ENCODE data around the gene GRID1. TPM values are rescaled to one million over a fixed set of nuclear protein-coding genes. Genes with fewer than 3 reads are reported as not detected.

Gene GRID1
- total RNA-seq, 1 experiment from 2014 or later: not detected

GRCh38 chr10:86359111-86359510 is 7.5 kb downstream of the GRID1 start:
- Mint-ChIP-seq H3K27ac (ENCODE audit: unreplicated experiment) (no peak overlapping the region), H3K4me1 (ENCODE audit: low read depth, unreplicated experiment) (no peaks in the 10 kb centered on the region), H3K9me3 (ENCODE audit: low read depth, unreplicated experiment) (no peaks in the 10 kb centered on the region), H3K27me3 (ENCODE audit: unreplicated experiment) (peaks cover 84% of the 10 kb centered on the region), H3K4me3 (ENCODE audit: low read depth, unreplicated experiment) (no peak overlapping the region), H3K36me3 (ENCODE audit: insufficient read depth, unreplicated experiment) (peaks cover 5% of the 10 kb centered on the region)
- CTCF ChIA-PET: no interaction called here
- BruUV-seq (replicated peaks): no TSS peak
- TF ChIP-seq, protein P1, sequence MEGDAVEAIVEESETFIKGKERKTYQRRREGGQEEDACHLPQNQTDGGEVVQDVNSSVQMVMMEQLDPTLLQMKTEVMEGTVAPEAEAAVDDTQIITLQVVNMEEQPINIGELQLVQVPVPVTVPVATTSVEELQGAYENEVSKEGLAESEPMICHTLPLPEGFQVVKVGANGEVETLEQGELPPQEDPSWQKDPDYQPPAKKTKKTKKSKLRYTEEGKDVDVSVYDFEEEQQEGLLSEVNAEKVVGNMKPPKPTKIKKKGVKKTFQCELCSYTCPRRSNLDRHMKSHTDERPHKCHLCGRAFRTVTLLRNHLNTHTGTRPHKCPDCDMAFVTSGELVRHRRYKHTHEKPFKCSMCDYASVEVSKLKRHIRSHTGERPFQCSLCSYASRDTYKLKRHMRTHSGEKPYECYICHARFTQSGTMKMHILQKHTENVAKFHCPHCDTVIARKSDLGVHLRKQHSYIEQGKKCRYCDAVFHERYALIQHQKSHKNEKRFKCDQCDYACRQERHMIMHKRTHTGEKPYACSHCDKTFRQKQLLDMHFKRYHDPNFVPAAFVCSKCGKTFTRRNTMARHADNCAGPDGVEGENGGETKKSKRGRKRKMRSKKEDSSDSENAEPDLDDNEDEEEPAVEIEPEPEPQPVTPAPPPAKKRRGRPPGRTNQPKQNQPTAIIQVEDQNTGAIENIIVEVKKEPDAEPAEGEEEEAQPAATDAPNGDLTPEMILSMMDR (IDR thresholded peaks at IDR 0.05; ENCODE audit: unreplicated experiment): no peak
- intact Hi-C loops (cut with micrococcal nuclease; ENCODE audit: unreplicated experiment): no loop called here
- DNase-seq: no peak

GRCh38 chr10:86357676-86358075 is 8.9 kb downstream of the GRID1 start:
- no TSS peak for BruUV-seq (replicated peaks)
- no peak overlapping the region for H3K4me3 Mint-ChIP-seq (ENCODE audit: low read depth, unreplicated experiment)
- H3K27me3 Mint-ChIP-seq (ENCODE audit: unreplicated experiment): peaks cover 71% of the 10 kb centered on the region
- no peaks in the 10 kb centered on the region for H3K36me3 Mint-ChIP-seq (ENCODE audit: insufficient read depth, unreplicated experiment)
- no peak overlapping the region for H3K27ac Mint-ChIP-seq (ENCODE audit: unreplicated experiment)
- CTCF ChIA-PET: no interaction called here
- H3K4me1 Mint-ChIP-seq (ENCODE audit: low read depth, unreplicated experiment): no peaks in the 10 kb centered on the region
- H3K9me3 Mint-ChIP-seq (ENCODE audit: low read depth, unreplicated experiment): no peaks in the 10 kb centered on the region
- TF ChIP-seq, protein P1 (IDR thresholded peaks at IDR 0.05; ENCODE audit: unreplicated experiment): no peak
- no peak for DNase-seq
- intact Hi-C loops (cut with micrococcal nuclease; ENCODE audit: unreplicated experiment): no loop called here

DNA sequence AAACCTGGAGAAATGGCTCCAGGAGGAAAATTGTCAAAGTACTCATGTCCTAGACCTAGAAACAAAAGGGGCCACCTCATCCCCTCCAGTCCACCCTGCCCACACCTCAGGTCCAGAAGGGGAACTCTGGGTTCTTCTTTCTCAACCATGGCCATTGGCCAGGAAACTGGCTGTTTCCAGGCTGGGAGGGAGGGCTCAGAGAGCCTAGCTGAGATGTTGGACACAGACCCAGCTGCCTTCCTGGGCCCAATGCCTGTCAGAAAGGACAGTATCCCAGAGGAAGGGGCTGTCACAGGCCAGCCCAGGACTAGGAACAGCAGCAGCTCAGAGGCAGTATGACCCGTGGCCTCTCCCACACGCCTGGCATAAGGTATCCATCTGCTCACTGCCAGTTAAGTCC is 9.6 kb downstream of the GRID1 start:
- TF ChIP-seq, protein P1 (IDR thresholded peaks at IDR 0.05; ENCODE audit: unreplicated experiment): no peak

GRCh38 chr10:86356296-86356695 is 10.3 kb downstream of the GRID1 start:
- no peaks in the 10 kb centered on the region for H3K9me3 Mint-ChIP-seq (ENCODE audit: low read depth, unreplicated experiment)
- H3K36me3 Mint-ChIP-seq (ENCODE audit: insufficient read depth, unreplicated experiment): no peaks in the 10 kb centered on the region
- no TSS peak for BruUV-seq (replicated peaks)
- intact Hi-C loops (cut with micrococcal nuclease; ENCODE audit: unreplicated experiment): no loop called here
- no peak overlapping the region for H3K27ac Mint-ChIP-seq (ENCODE audit: unreplicated experiment)
- no peak for DNase-seq
- H3K4me3 Mint-ChIP-seq (ENCODE audit: low read depth, unreplicated experiment): no peak overlapping the region
- TF ChIP-seq, protein P1 (IDR thresholded peaks at IDR 0.05; ENCODE audit: unreplicated experiment): no peak
- no peaks in the 10 kb centered on the region for H3K4me1 Mint-ChIP-seq (ENCODE audit: low read depth, unreplicated experiment)
- CTCF ChIA-PET: no interaction called here
- peaks cover 71% of the 10 kb centered on the region for H3K27me3 Mint-ChIP-seq (ENCODE audit: unreplicated experiment)

More for the DNA sequence above, 9.6 kb downstream of the GRID1 start:
- Mint-ChIP-seq H3K36me3 (ENCODE audit: insufficient read depth, unreplicated experiment) (no peaks in the 10 kb centered on the region), H3K4me3 (ENCODE audit: low read depth, unreplicated experiment) (no peak overlapping the region), H3K9me3 (ENCODE audit: low read depth, unreplicated experiment) (no peaks in the 10 kb centered on the region), H3K27ac (ENCODE audit: unreplicated experiment) (no peak overlapping the region), H3K4me1 (ENCODE audit: low read depth, unreplicated experiment) (no peaks in the 10 kb centered on the region), H3K27me3 (ENCODE audit: unreplicated experiment) (peaks cover 71% of the 10 kb centered on the region)
- no TSS peak for BruUV-seq (replicated peaks)
- intact Hi-C loops (cut with micrococcal nuclease; ENCODE audit: unreplicated experiment): no loop called here
- CTCF ChIA-PET: no interaction called here
- no peak for DNase-seq
